Skeletal muscle satellite cell (primary cell): ENCODE measurements around the gene SNX15.
A peak's percentile ranks its signal among the peaks of the same experiment; 100 is the strongest.
"Not testable (repeated sequence)": the region's sequence is repeated elsewhere in the genome, so short reads cannot be mapped to it uniquely, and the experiment has no call there.

ENCODE experiments used
- H3K27me3 ChIP-seq: 2 replicates; pipeline ENCODE4 v1.7.0; 2013; ENCODE audit warnings: low read length; ENCODE audit not compliant: control insufficient read depth, insufficient read depth
- H3K36me3 ChIP-seq: 2 replicates; pipeline ENCODE4 v1.7.0; 2013; ENCODE audit warnings: mild to moderate bottlenecking, control low read depth, low read length; ENCODE audit not compliant: insufficient read depth
- H3K4me1 ChIP-seq: 2 replicates; pipeline ENCODE4 v1.7.0; 2013; ENCODE audit warnings: low read length; ENCODE audit not compliant: control insufficient read depth, insufficient read depth
- H3K4me2 ChIP-seq: 2 replicates; pipeline ENCODE4 v1.7.0; 2013; ENCODE audit warnings: mild to moderate bottlenecking, low read length
- H3K4me3 ChIP-seq: 2 replicates; pipeline ENCODE4 v1.7.0; 2013; ENCODE audit warnings: low read length
- H3K9ac ChIP-seq: 2 replicates; pipeline ENCODE4 v1.7.0; 2013; ENCODE audit warnings: mild to moderate bottlenecking, low read depth, low read length, moderate library complexity
- H3K9me3 ChIP-seq: replicated peaks from 2 replicates; pipeline ENCODE4 v1.7.0; 2013; ENCODE audit warnings: mild to moderate bottlenecking, control low read depth, low read length

Gene SNX15

GRCh38 chr11:64999478-64999877, 27.8 kb upstream of the SNX15 start:
- H3K4me1 ChIP-seq: peaks cover 13% of the 10 kb centered on the region
- no peak overlapping the region for H3K4me3 ChIP-seq
- no peaks in the 10 kb centered on the region for H3K9me3 ChIP-seq
- no peak overlapping the region for H3K4me2 ChIP-seq
- no peaks in the 10 kb centered on the region for H3K36me3 ChIP-seq
- no peaks in the 10 kb centered on the region for H3K27me3 ChIP-seq
- no peak overlapping the region for H3K9ac ChIP-seq

GRCh38 chr11:65002706-65003105, 24.5 kb upstream of the SNX15 start:
- peaks cover 11% of the 10 kb centered on the region for H3K4me1 ChIP-seq
- H3K27me3 ChIP-seq: no peaks in the 10 kb centered on the region
- no peaks in the 10 kb centered on the region for H3K36me3 ChIP-seq
- no peak overlapping the region for H3K4me2 ChIP-seq
- no peak overlapping the region for H3K9ac ChIP-seq
- no peak overlapping the region for H3K4me3 ChIP-seq
- no peaks in the 10 kb centered on the region for H3K9me3 ChIP-seq

- Histone ChIP-seq H3K4me3 (no peak overlapping the region), H3K36me3 (no peaks in the 10 kb centered on the region), H3K4me2 (no peak overlapping the region), H3K9me3 (no peaks in the 10 kb centered on the region), H3K27me3 (no peaks in the 10 kb centered on the region), H3K4me1 (peaks cover 16% of the 10 kb centered on the region), H3K9ac (no peak overlapping the region)
Measured at GRCh38 chr11:65003282-65003681, 24.0 kb upstream of the SNX15 start.

GRCh38 chr11:65003968-65004367, 23.3 kb upstream of the SNX15 start:
- not testable (repeated sequence) for H3K27me3 ChIP-seq, H3K9me3 ChIP-seq, H3K9ac ChIP-seq, H3K4me3 ChIP-seq, H3K4me2 ChIP-seq, H3K36me3 ChIP-seq
- H3K4me1 ChIP-seq: peaks cover 18% of the 10 kb centered on the region

- Histone ChIP-seq H3K27me3 (no peaks in the 10 kb centered on the region), H3K4me3 (no peak overlapping the region), H3K36me3 (no peaks in the 10 kb centered on the region), H3K9me3 (no peaks in the 10 kb centered on the region), H3K4me1 (peaks cover 20% of the 10 kb centered on the region), H3K4me2 (no peak overlapping the region), H3K9ac (no peak overlapping the region)
Measured at GRCh38 chr11:65008016-65008415, 19.2 kb upstream of the SNX15 start.

- no peak overlapping the region for H3K9ac ChIP-seq
- H3K4me2 ChIP-seq: no peak overlapping the region
- no peak overlapping the region for H3K4me3 ChIP-seq
- H3K27me3 ChIP-seq: no peaks in the 10 kb centered on the region
- no peaks in the 10 kb centered on the region for H3K9me3 ChIP-seq
- H3K4me1 ChIP-seq: peaks cover 23% of the 10 kb centered on the region
- no peaks in the 10 kb centered on the region for H3K36me3 ChIP-seq
Measured at GRCh38 chr11:65008873-65009272, 18.4 kb upstream of the SNX15 start.

- H3K4me2 ChIP-seq: peak overlapping the region; percentile 98
- H3K4me1 ChIP-seq: peaks cover 7% of the 10 kb centered on the region
- no peaks in the 10 kb centered on the region for H3K27me3 ChIP-seq
- H3K9ac ChIP-seq: peak overlapping the region; percentile 96
- H3K36me3 ChIP-seq: peaks cover 7% of the 10 kb centered on the region
- peak overlapping the region; percentile 84 for H3K4me3 ChIP-seq
- no peaks in the 10 kb centered on the region for H3K9me3 ChIP-seq
Measured at GRCh38 chr11:65013130-65013887, 13.9 kb upstream of the SNX15 start.

- Histone ChIP-seq H3K27me3 (no peaks in the 10 kb centered on the region), H3K9me3 (no peaks in the 10 kb centered on the region), H3K9ac (peak within 1 kb of the TSS; percentile 96), H3K4me2 (peak within 1 kb of the TSS; percentile 98), H3K4me1 (peaks cover 6% of the 10 kb centered on the region), H3K36me3 (peaks cover 10% of the 10 kb centered on the region), H3K4me3 (peak within 1 kb of the TSS; percentile 84)
Measured at GRCh38 chr11:65013888-65014725, 13.1 kb upstream of the SNX15 start, which contains the start of gene ARL2. Gene ARL2 (plus strand): TSS chr11:65014160. CDS start chr11:65014208, 48 bp downstream.

GRCh38 chr11:65014726-65015227, 12.5 kb upstream of the SNX15 start:
- H3K4me2 ChIP-seq: peak overlapping the region; percentile 98
- no peaks in the 10 kb centered on the region for H3K9me3 ChIP-seq
- peaks cover 6% of the 10 kb centered on the region for H3K4me1 ChIP-seq

GRCh38 chr11:65016705-65017104, 10.5 kb upstream of the SNX15 start:
- H3K4me2 ChIP-seq: no peak overlapping the region
- peaks cover 12% of the 10 kb centered on the region for H3K36me3 ChIP-seq
- no peaks in the 10 kb centered on the region for H3K27me3 ChIP-seq
- H3K4me1 ChIP-seq: peaks cover 6% of the 10 kb centered on the region
- no peaks in the 10 kb centered on the region for H3K9me3 ChIP-seq
- H3K4me3 ChIP-seq: no peak overlapping the region
- no peak overlapping the region for H3K9ac ChIP-seq

More at GRCh38 chr11:65014726-65015227, 12.5 kb upstream of the SNX15 start:
- no peaks in the 10 kb centered on the region for H3K27me3 ChIP-seq
- H3K9ac ChIP-seq: peak overlapping the region; percentile 96
- H3K4me3 ChIP-seq: peak overlapping the region; percentile 84
- peaks cover 10% of the 10 kb centered on the region for H3K36me3 ChIP-seq

GRCh38 chr11:65017937-65018336, 9.3 kb upstream of the SNX15 start:
- Histone ChIP-seq H3K9ac (no peak overlapping the region), H3K4me1 (peaks cover 4% of the 10 kb centered on the region), H3K9me3 (no peaks in the 10 kb centered on the region), H3K27me3 (no peaks in the 10 kb centered on the region), H3K4me3 (no peak overlapping the region), H3K4me2 (no peak overlapping the region), H3K36me3 (peaks cover 12% of the 10 kb centered on the region)
